ENCODE data around the gene SCMH1. TPM values are rescaled to one million over a fixed set of nuclear protein-coding genes. Genes with fewer than 3 reads are reported as not detected.
"Not testable (repeated sequence)": the region's sequence is repeated elsewhere in the genome, so short reads cannot be mapped to it uniquely, and the experiment has no call there.

Gene SCMH1
- polyA plus RNA-seq, 1 donor, result 35.8 TPM

DNA sequence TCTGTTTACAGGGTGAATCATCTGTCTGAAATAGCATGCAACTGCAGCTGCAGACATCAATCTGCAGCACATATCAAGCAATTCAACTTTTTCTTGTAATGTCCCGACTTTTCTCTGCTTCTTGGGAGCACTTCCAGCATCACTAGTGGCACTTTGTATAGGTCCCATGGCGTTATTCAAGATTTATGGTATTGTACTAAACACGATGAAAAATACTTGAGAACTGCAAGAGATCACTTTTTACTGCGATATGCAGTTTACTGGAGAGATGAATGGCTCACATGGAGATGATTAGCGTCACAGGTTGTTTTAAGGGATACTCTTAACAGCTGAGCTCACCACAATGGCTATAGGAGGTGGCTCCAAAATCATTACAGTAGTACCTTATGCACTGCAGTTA is 7.2 kb upstream of the SCMH1 start:
- DNase-seq (ENCODE audit: low read depth), result no peak

DNA sequence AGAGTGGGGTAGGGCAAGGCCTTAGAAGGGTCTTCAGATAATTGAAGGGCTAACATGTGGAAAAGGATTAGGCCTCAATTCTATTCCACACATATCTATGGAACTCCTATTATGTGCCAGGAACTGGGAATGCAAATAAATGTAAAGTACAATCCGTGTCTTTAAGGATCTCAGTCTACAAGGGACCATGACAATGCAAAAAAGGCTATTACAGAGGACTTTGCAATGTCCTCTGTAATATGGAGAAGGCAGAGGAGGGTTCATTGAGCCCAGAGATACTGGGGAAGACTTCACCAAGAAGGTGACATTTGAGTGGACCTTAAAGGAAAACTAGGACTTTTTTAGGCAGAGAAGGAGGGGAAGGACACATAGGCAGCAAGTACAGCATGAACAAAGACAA is 4.5 kb upstream of the SCMH1 start:
- DNase-seq (ENCODE audit: low read depth), result no peak

DNA sequence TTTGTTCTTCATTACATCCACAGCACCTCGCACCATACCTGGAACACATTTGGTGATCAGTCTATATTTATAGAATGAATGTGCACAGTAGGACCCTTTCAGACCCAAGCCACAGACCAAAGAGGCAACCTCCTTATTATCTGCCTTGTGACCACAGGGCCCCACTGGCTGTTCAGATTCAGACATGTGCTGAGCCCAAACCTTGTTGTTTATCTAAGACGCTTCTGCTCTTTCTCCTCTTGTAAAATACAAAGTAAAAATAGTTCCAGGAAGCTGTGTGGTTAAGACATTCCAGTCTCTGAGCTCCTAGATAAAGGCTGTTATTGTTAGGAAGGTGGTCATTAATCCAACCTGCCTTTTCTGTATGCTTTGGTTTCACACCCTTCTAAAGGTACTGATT is 3.6 kb upstream of the SCMH1 start:
- DNase-seq (ENCODE audit: low read depth), result no peak

DNA sequence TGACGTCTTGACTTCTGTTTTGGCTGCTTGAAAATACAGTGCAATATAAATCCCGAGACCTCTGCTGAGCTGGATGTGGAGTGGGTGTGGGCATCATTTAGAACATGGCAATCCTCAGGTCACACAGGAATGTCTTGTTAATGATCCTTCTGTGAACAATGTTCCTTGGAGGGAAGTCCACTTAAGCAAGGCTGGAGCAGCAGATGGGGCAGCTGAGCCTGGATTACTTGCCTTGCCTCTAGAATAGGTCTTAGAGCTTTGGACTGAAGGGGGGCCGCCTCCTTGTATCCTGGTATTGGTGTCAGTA is 926 bp upstream of the SCMH1 start:
- no peak for DNase-seq (ENCODE audit: low read depth)

DNA sequence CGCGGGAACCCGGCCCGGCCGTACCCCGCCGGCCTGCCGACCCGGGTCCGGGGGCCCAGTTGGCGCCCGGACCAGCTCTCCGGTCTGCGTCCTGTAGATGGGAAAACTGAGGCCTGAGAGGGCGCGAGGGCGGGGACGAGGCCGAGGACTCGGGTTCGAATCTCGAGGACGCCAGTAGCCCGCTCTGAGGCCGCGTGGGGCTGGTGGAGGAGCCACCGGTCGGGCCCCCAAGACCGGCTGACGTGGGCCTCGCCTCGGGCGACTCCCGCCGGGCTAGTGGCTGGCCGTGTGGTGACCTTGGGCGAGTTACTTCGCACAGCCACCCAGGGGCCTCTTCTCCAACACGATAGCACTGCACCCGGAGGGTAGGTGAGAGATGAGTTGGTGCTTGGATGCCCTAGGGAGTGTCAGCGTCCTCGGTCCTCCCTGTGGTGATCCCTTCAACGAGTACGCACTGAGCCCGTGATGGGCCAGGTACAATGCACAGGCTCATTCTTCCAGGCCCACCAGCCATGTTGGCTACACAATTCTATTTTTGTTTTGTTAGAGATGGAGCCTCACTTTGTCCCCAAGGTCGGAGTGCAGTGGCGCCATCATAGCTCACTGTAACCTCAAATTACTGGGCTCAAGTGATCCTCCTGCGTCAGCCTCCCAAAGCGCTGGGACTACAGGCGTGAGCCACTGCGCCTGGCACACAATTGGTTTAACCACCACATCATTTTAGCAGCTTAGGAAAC is 404 bp upstream of the SCMH1 start:
- DNase-seq (ENCODE audit: low read depth), result no peak

DNA sequence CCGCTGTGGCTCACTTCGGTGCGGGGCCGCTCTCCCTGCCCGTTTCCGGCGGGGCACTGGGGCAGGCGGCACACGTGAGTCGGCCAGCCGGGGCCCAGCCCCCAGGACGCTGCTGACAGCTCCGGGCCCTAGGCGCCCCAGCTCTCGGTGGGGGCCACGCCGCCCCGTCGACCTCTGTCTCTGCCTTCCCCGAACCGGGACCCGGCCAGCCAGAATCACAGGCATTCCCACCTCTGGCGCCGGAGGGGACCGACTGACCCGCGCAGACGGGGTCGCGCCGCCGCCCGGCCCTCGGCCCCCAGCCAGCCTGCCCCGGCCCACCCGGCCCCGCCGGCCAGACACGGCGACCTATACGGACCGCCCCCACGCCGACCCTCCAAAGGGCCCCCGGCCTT is 755 bp downstream of the SCMH1 start:
- DNase-seq (ENCODE audit: low read depth), result no peak

DNA sequence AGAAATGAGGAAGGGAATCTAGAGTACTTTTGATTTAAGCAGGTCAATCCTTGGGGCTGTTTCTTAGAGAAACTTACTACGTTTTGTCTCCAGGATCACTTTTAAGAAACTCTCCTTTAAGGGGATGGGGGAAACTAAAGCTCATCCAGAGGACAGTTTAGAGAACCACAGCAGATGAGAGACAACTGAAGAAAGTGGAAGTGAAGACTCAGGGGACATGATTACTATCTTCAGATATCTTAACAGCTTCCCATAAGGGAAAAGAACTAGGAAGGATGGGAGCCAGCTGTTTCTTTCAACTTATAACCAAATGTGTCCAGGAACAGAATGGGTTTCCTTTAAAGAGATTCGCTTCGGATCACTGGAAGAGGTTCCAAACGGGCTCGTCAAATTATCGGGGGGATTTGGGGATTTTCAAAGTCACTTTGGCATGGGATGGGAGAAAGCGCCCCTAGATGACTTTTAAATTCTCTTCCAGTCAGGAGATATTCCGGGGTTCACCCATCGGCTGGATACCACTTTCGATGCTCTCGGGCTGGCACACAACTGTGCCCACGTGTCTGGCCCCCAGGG is 1.2 kb downstream of the SCMH1 start:
- no peak for DNase-seq (ENCODE audit: low read depth)

DNA sequence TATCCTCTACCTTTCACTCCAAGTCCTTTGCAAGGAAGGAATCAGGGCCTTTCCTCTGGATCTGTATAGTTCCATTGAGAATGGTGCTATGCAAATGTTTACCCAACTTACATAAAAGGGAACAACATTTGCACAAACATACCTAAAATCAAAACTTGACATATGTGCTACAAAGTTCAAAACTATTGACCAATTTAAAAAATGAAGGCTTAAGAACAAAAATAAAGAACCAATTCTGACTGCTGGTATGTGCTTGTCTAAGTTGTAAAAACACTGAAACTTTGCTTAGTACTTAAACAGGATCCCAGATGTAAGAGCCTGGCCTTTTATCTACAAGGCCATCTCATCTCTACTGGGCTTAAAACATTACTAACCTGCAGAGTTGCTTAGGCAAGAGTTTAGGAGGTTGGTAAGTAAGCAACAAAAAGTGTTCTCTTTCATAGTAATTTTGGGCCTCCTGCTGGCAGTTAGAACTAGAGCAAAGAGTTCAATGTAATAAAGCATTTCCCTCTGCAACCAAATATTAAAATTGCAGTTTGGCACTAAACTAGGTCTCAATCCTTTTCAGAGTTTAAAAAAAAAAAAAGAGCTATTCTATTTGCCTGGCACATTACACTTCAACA is 2.0 kb downstream of the SCMH1 start:
- DNase-seq (ENCODE audit: low read depth), result no peak

DNA sequence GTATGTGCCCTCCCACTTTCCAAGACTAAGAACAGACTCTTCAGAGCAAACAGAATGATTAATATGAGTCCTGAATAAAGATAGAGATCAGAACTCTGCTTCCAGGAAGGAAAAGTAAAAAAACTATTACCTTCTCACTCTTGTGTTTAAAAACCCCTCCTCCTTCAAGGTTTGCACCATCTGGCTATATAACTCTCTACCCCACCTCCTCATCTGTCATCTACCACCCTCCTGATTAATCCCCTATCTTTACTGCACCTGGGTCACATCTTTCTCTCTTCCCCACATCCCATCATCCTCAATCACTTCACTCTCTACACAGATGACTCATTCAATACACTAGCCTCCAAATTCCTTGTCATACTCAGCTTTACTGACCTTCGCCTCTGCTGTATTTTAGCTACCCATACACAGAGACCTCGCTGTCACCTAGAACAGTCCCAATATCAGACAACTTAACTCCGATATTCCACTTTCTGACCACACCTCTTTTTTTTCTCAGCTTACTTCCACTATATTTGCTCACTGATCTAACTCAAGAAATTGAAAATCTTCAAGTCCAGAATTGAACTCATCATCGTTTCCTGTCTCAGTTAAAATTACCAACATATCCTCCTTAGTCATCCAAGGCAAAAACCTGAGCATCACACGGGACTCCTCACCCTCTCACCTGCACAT is 3.7 kb downstream of the SCMH1 start:
- no peak for DNase-seq (ENCODE audit: low read depth)

DNA sequence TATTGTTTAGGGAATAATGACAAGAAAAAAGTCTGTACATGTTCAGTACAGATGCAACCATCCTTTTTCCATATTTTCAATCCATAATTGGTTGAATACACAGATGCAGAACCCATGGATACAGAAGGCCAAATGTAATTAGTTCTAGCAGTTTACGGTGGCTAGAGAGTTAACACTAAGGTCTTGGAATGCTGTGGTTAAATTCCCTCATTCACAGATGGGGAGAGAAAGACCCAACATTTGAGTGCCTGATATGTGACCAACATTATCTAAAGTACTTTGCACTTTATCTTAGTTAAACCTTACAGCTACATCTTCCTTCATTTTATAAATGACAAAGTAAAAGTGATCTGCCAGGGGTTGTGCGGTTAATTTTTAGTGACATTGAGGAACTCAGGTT is 5.3 kb downstream of the SCMH1 start:
- no peak for DNase-seq (ENCODE audit: low read depth)

DNA sequence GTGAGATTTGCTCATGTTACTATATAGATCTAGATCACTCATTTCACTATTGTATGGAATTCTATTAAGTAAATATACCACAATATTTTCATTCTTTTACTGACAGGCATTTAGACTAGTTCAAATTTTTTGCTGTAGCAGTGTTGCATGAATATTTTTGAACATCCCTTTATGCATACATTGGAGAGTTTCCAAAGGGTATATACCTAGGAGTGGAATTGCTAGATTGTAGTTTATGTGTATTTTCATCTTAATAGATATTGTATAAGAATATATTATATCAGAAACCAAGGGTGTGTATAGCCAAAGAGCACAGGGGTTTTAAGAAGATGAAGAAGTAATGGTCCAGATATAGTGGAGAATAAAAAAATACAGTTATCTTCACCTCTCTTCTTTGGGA is 6.2 kb downstream of the SCMH1 start:
- DNase-seq (ENCODE audit: low read depth), result no peak

DNA sequence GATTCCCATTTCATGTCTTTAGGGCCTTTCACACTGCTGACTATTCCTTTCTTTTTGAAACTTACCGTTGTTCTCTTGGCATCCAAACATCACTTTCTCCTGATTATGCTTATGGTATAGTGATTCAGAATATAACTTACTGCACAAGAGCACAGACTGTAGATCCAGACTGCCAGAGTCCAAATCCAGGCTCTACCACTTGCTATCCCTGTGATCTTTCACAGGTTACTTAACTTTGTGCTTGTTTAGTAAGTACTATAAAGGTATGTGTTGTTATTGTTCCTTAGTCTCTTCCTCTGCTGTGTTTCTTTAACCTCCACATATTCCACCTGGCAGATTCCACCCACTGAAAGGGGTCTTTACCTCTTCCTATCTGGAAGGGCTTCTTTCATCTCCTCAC is 8.4 kb downstream of the SCMH1 start:
- no peak for DNase-seq (ENCODE audit: low read depth)

DNA sequence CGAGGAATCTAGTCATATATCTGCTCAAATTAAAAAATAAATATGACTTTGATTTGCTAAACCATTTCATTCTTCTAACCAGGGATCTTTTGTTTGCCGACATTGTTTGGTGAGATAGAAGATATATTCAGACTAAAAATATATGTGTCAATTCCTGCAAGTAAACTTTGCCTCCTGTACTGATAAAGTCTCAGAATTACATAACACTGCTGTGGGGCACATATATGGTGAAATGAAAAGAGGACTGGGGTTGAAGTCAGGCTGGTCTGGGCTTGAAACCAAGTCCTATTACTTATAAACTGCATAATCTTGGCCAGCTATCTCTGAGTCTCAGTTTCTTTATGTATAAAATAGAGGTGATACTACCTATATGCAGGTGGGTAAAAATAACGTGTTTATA is 9.8 kb downstream of the SCMH1 start:
- DNase-seq (ENCODE audit: low read depth), result no peak

DNA sequence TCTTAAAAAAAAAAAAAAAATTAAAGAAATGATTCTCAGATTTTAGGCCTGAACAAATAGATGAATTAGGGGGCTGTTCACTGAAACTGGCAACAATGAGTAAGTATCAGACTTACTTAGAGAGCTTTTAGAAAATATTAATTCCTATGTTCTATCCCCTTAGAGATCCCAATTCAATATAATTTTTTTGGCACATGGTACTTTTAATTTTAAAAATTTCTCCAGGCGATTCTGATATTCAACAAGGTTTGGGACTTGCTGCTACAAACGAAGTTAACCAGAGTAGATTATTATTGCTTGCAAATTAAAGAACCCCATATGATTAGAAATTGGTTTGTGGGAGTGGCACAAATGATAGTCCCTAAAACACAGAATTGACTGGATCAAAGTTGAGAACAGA is 11.4 kb downstream of the SCMH1 start:
- DNase-seq (ENCODE audit: low read depth), result no peak

DNA sequence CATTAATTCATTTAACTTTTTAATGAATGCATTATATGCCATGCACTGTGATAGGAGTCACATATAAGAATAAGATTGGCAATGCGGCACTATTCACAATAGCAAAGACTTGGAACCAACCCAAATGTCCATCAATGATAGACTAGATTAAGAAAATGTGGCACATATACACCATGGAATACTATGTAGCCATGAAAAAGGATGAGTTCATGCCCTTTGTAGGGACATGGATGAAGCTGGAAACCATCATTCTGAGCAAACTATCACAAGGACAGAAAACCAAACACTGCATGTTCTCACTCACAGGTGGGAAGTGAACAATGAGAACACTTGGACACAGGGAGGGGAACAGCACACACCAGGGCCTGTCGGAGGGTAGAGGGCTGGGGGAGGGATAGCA is 12.9 kb downstream of the SCMH1 start:
- not testable (repeated sequence) for DNase-seq (ENCODE audit: low read depth)

DNA sequence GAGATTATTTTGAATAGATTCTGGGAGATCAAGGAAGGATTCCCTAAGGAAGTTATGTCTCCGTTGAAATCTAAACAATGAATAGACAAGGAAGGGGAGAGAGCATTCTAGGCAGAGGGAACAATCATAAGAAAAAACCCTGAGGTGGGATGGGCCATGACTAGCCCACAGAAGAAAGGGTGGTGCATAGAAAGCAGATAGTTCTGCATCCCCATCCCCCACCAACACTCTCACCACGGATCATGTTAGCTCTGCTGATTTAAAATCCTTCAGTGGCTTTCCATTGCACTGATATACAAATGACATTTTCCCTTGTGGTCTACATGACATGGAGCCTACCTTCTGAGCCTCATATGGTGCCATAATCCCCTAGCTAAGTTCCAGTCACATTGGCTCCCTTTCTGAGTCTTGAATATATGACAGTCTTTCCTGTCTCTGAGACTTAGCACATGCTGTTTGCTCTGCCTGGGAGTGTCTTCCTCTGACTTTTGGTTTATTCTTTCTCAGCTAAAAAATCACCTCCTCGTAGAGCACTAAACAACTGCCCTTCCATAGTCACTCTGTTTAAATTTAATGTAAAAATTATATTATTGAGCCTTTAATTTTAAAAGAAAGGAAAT is 15.2 kb downstream of the SCMH1 start:
- DNase-seq (ENCODE audit: low read depth), result no peak

DNA sequence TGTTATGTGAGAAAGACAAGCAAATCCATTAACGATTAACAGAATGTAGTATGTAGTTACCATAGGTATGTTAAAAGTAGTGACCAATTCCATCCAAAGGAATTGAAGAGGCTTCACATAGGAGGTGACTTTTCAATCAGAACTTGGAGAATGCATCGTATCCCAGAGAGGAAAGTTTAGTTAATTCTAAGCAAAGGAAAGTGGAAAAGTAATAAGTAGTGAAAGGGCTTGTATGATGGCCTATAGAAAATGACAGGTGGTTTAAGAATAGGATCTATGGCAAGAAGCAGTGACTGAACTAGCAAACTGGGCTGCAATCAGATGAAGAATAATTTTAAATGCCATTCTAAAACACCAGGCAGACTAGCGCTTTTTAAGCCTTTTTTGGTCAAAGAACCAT is 16.6 kb downstream of the SCMH1 start:
- no peak for DNase-seq (ENCODE audit: low read depth)

DNA sequence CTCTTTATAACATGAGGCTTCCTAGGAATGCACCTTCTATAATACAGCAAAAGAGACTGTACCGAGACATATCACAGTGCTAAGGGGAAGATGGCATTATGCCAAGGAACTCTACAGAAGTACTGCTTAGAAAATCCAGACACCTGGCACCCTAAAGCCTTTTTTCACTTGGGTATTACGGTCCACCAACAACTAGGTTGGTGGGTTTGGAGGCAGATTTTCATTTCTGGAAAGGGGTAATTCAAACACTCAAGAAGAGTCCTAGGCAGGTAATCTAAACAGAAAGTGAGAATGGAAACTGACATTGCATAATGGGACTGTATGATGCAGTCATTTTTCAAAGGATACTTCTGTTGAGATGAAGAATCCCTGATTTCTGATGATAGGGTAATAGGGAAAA is 19.6 kb downstream of the SCMH1 start:
- DNase-seq (ENCODE audit: low read depth), result no peak

DNA sequence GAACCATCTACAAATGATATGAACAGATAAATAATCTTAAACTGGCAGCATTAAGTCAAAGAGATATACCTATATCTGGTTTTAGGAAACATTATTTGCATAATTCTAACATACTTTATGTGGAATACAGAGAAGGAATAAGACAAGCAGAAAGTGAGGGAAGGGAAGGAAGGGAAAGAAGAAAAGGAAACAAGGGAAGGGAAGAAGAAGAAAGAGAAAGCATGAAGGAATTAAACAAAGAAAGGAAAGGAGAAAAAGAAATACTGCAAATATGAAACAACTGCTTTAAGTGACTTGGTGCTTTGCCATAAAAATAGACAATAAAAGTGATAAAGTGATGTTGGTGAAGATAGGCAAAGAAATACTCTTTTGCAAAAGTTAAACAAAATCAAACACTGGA is 20.1 kb downstream of the SCMH1 start:
- no peak for DNase-seq (ENCODE audit: low read depth)

DNA sequence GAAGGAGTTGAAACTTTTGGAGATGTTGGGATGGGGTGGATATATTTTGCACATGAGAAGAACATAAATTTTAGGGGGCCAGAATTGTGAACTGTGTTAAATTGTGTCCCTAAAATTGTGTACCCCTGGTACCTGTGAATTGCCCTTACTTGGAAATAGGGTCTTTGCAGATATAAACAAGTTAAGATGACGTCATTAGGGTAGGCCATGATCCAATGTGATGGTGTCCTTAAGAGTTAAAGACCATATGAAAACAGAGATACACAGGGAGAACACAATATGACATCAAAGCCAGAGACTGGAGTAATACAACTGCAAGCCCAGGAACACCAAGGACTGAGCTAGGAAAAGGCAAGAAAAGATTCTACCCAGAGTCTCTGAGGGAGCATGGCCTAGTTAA is 24.0 kb downstream of the SCMH1 start:
- DNase-seq (ENCODE audit: low read depth), result no peak

DNA sequence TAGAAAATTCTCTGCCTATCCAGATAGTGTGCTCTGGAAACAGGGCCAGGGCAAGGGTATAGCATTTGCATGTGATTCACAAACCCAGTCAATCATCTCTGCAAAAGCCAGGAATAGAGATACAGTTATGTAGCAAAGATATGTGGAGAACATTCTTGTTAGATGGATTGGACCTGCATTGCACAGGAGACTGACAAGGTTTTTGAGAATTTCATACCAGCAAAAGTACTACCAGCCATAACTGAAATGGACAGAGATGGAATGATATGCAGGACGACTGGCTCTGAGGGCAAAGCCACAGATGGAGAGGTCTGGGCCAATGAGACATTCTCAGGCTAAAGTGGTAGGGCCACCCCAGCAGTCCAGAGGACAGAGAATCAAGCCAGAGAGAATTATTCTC is 24.7 kb downstream of the SCMH1 start:
- DNase-seq (ENCODE audit: low read depth), result no peak

DNA sequence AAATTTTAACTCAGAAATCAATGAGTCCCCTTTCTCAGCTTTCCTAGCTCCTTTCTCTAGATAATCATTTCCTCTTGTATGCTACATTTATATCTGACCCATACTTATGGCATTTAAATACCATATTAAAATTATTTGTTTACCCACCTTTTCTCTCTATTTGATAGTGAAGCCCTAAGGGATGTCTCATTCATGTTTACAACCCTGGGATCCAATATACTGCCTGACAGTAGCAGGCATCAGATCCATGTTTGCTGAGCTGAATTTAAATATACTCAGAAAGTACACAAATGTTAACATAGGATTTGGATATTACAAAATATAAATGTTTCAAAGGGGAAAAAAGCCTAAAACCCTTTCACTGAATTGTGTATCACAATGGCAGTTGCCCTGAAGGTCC is 26.5 kb downstream of the SCMH1 start:
- no peak for DNase-seq (ENCODE audit: low read depth)

DNA sequence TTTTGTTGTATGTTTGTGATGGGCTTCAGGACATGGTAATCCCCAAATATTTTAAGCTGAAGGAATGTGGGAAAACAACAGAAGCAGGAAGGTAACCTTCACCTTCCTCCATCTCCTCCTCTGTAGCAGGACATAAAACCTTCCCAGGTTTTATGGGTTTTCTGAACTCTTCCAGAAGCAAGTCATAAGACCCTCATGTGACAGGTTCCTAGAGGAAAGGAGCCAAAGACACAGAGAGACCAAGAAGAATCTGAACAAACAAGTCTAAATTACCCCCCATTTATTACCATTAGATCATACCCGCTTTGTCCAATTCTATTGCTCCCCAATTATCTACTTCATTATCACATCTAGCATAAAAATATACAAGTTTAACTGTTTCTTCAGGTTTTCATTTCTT is 28.8 kb downstream of the SCMH1 start:
- DNase-seq (ENCODE audit: low read depth), result no peak
